Fibroblast of lung (primary cell): ENCODE measurements around the gene EIF3K.

Source experiments
- EZH2 ChIP-seq: IDR thresholded peaks from 2 replicates; pipeline ENCODE4 v1.5.1; 2012; ENCODE audit warnings: low read length, control low read depth, mild to moderate bottlenecking; ENCODE audit errors: missing control alignments
- TF ChIP-seq, protein P1 (sequence below), 2 donors: IDR thresholded peaks in 1 of 2; conservative IDR thresholded peaks in 1 of 2; 1 replicate in 1 of 2; 2 replicates in 1 of 2; pipeline ENCODE4 v1.5.1; 2011 to 2012; ENCODE audit warnings: low read length in 2 of 2, control low read depth in 1 of 2, inconsistent platforms in 1 of 2, low read depth in 1 of 2, mild to moderate bottlenecking in 1 of 2

- no peak for TF ChIP-seq EZH2
- TF ChIP-seq, protein P1, sequence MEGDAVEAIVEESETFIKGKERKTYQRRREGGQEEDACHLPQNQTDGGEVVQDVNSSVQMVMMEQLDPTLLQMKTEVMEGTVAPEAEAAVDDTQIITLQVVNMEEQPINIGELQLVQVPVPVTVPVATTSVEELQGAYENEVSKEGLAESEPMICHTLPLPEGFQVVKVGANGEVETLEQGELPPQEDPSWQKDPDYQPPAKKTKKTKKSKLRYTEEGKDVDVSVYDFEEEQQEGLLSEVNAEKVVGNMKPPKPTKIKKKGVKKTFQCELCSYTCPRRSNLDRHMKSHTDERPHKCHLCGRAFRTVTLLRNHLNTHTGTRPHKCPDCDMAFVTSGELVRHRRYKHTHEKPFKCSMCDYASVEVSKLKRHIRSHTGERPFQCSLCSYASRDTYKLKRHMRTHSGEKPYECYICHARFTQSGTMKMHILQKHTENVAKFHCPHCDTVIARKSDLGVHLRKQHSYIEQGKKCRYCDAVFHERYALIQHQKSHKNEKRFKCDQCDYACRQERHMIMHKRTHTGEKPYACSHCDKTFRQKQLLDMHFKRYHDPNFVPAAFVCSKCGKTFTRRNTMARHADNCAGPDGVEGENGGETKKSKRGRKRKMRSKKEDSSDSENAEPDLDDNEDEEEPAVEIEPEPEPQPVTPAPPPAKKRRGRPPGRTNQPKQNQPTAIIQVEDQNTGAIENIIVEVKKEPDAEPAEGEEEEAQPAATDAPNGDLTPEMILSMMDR (conservative IDR thresholded peaks at IDR 0.05 in 1 of 2, IDR thresholded peaks at IDR 0.05 in 1 of 2; ENCODE audit: low read depth in 1 of 2, low read length in 2 of 2) = no peak
These were observed 67.5 kb downstream of the EIF3K start for GRCh38 chr19:38686530-38686888.
